Stimulated activated CD8-positive, alpha-beta memory T cell treated with anti-CD3 and anti-CD28 coated beads, Interleukin-7, amount 100 ng/mL, for 48 hours (primary cell): ENCODE data around the gene COL16A1.
"Not testable (repeated sequence)": the region's sequence is repeated elsewhere in the genome, so short reads cannot be mapped to it uniquely, and the experiment has no call there.

ENCODE experiments used
- DNase-seq, 2 donors: peaks; one replicate each; pipeline ENCODE4 v3.0.0-alpha.2; 2020; ENCODE audit warnings: low read depth in 1 of 2; ENCODE audit errors: extremely low read depth in 1 of 2

The COL16A1 gene

DNA sequence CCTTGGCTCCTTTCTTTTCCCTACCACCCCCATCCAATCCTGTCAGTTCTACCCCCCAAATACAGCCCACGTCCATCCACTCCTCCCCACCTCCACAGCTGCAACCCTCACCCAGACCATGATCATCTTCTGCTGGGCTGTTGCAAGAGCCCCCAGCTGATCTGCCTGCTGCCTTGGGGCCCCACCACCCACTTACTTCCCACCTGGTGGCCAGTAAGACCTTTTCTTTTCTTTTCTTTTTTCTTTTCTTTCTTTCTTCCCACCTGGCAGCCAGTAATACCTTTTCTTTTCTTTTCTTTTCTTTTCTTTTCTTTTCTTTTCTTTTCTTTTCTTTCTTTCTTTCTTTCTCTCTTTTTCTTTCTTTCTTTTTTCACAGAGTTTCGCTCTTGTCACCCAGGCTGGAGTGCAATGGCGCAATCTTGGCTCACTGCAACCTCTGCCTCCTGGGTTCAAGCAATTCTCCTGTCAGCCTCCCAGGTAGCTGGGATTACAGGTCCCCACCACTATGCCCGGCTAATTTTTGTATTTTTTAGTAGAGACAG, 3.3 kb upstream of the COL16A1 start:
- not testable (repeated sequence) for DNase-seq

DNA sequence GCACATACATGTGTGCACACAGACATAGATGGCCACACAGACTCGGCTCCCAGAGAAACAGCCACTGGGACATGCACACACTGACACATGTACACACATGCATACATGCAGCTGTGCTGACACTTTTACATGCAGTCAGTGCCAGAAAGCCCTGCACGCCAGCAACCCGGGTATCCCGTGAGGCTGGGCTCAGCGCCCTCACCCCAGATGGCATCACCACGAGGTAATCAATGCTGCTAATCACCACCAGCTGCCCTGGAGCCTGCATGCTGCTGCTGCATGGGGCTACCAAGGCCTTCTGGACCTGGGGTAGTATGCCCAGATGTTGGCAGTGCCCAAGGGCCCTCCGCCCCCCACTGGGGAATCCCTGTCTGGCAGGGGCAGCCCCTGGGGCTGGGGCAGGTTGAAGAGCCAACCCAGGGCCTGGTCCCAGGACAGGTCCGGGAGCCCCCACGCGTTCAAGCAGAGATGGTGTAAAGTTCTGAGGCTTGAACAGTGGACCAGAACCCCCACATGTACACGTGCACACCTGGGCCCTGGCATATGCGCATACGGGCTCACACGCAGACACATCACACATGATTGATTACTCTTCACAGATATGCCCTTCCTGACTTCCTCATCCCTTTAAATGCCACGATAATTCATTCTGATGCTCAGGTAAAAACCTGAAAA, 2.7 kb upstream of the COL16A1 start:
- DNase-seq: no peak

DNA sequence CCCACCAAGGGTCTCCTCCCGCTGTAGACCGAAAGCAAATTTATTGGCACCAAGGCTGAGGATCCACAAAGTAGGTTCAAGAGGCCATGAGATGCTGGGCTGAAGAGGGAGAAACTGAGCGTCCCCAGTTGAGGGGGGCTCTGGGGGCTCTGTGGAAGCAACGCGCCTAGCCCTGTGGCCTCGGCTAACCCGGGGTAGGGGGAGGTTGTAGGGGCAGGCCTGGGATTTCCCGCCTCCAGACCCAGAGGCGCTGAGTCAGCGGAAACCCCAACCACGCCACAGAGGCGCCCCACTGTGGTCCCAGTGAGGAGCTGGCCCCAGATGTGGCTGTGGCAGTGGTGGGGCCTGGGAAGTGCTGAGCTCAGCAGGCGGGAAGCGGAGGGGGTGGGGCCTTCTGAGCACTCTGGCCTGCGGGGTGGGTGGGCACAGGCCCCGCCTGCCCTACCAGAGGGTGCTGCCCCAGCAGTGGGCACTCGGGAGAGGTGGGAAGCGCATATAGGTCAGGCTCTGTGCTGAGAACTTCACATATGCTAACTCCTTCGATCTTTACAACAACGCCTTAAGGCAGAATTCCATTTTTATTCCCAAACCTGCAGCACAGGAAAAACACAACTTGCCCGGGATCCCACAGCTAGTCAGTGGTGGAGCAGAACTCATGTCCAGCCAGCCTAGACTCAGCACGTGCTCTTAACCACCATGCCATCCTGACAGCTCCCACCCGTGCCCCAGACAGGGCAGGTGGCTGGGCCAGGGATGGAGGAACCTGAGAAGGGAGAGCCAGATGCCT, 1.5 kb upstream of the COL16A1 start:
- DNase-seq: peak; percentile 66 to 75

DNA sequence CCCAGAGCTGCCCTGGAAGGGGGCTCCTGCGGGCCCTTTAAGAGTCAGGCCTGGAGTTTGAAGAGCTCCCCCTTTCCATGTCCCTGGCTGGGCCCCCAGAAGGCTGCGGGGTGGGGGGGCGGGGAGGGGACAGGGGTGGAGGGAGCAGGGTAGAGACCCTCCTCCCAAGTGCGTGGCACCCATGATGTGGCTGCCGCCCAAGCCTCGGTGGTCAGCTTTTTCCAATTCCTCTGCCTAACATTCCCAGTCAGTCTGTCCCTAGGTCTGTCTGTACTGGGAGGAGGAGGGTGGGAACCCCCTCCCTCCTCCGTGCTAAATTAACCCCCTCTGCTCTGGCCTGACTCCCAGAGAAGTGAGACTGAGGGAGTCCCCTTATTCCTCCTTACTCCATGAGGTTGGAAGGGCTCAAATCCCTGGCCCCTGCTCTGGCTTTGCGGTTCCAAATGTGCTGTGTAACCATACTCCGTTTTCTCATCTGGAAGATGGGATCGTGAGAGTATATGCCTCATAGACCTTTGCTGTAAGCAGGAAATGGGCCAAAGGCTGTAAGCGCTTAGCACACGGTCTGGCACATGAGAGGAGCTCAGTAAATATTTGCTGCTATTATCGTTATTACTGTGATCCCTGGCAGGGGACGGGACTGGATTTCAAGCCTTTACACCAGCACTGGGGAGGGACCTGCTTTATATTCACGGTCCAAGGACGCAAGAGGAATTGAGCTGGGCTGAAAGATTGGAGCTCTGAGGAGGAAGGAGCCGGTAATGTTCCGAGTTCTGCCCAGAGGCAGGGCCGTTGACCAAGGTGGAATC, 658 bp upstream of the COL16A1 start:
- no peak for DNase-seq

DNA sequence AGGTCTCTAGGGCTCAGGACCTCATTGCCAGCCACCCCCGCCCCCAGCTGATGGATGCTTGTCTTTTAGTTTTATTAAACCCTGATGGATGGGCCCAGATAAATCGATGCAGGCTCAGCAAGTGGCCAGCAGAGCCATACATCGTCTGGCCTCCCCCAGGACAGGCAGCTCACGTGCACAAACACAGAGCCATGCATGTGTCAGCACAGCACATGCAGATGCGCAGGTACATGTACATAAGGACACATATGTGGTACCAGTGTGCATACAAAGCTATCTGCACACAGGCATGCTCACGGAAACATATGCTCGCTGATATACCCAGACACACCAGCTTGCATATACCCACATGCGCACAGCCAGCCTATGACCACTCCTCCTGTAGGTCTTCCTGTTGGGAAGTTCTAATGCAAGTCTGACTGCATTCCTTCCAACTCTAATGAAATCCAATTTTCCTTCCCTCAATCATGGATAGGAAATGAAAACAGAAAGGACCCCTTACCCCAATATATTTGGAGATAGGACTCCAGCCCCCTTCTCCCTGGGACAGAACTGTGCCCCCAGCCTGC, 897 bp downstream of the COL16A1 start:
- no peak for DNase-seq

DNA sequence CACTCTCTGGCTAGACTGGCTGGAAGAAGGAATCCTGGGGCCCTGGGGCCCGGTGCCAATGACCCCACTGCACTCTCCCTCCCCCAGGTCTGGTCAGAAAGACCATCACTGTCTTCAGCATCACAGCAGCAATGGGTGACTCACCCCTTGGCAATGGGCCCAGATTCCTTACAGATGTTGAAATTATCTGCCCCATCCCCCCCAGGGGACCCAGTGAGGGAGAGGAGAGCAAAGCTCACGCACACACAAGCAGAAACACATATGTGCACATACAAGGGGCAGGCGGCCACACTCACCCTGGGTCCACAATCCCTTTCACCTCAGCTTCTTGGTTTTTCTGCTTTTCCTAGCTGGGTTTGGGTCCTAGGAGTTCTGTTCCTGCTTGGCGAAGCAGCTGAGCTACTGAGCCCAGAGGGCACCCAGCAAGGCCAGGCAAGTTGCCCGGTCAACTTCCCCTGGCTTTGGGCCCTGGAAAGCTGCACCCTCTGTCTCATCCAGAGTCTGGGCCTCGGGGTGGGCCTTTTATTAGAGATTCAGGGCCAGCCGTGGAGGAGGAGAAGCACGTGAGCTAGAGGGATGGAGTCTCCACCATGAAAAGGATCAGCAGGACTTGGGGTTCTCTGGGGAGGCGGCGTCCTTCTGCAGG, 2.6 kb downstream of the COL16A1 start:
- peak in 1 of 2 donors; percentile 25 for DNase-seq

DNA sequence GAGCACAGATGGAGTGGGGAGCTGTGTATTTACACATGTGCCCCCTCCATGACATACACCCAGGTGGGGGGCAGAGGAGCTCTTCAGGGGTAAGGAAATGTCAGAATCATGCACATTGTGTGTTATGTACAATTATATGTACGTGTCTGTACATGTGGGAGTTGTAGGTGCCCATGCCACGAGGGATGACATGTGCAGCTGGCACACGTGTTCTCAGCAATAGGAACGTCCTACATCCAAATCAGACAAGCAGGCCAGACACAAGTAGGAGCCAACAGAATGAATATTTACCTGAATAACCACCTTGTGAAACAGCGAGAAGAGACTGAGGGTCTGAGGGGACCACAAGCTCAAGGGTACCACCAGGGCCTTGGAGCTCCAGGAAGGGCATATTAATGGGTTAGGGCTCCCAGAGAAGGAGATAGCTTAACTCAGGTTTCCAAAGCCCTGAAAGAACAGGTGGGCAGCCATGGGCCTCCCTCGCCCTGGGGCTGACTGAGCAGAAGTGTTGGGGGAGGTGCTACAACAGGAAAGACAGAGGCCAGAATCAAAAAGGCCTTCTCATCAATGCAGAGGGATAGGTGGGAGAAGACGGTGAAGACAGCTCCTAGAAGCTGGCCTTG, 3.2 kb downstream of the COL16A1 start:
- DNase-seq: no peak

DNA sequence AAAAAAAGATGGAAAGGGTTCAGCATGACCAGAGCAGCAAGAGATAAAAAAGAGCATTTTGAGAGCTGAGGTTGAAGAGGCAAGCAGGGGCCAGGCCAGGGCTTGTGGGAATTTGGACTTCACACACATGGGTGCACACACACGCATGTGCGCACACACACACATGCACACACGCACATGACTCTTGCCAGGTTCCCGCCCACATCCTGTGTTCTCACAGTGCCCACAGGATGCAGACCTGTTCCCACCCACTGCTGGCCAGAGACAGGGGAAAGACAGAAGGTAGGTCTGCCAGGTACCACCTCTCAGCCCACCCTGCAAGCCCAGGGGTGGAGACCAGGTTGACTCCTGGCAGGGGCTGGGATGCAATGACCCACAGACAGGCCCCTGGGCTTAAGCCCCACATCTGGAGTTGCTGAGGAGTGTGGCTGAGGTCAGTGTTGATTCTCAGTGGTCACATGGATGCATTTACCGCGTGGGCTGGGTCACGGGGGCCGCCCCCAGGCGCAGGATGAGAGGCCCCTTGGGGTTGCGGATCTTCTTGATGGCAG, 4.4 kb downstream of the COL16A1 start:
- no peak for DNase-seq

DNA sequence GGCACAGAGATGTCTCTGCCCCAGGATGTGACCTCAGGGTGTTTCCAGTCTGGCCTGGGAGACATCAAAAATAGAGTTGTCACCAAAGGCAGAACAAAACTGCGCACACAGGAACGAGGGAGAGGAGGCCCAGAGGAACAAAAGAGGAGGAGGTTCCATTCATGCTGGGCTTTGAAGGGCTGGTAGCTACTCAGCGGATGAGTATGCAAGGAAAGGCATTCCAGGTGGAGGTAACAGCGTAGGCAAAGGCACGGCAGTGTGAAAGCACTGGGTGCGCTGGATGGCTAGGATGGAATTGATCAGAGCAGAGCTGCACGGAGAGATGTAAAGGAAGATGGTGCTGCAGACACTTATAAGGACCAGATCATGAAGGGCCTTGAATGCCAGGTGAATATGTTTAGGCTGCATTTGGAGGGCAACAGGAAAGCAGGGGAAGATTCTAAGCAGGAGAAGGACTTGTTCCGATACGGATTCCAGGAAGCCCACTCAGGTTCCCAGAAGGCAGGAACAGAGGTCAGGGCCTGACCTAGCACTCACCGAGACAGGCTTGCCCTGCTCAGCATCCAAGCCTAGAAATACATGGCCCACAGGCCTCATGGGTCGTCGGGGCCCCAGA, 6.3 kb downstream of the COL16A1 start:
- no peak for DNase-seq

DNA sequence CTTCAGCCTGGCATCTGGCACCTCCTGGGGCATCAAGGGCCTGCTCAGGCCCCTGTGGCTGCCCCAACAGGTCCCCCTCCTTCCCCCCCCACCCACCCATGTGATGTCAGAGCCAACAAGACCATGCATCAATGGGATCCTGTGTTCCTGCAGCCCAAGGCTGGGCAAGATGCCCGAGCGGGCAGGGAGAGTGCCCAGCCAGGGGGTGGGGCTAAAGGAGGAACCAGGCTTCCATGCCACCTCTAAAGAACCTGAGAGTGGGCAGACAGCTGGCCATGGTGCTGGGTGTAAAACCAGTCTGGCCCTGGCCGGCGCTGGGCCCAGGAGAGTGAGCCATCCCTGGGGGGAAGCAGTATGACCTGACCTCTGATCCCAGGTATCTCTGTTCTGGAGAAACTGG, 7.6 kb downstream of the COL16A1 start:
- no peak for DNase-seq

DNA sequence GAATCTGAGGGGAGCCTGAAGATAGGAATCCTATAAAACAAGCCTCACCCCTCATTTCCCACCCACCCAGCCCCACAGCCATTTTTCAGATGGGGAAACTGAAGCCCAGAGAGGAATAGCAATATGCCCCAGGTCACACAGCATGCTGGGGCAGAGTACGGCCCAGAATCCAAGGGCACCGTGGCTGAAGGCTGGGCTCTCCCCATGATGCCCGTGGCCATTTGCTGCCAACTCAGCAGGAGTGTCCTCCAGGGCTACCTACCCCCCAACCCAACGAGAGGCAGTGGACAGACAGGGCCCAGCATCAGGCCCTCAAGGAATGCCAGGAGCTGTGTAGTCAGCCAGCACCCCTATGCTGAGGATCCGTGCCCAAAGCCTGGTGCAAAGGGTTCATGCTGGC, 8.5 kb downstream of the COL16A1 start:
- no peak for DNase-seq

DNA sequence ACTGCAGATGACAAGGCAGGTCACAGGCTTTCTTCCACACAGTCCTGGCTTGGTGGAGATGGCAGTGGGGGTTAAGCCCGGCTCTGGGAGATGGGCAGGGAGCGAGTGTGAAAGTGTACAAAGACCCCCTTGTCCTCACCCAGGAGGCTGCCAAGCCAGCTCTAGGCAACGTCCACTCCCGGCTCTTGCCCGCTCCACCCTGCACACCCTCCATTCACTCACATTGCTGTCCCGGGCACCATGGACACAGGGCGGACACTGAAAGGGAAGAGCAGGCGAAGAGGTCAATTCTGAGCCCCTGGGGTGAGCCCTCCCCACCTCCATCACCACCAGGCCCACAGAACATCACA, 8.9 kb downstream of the COL16A1 start:
- DNase-seq: no peak

DNA sequence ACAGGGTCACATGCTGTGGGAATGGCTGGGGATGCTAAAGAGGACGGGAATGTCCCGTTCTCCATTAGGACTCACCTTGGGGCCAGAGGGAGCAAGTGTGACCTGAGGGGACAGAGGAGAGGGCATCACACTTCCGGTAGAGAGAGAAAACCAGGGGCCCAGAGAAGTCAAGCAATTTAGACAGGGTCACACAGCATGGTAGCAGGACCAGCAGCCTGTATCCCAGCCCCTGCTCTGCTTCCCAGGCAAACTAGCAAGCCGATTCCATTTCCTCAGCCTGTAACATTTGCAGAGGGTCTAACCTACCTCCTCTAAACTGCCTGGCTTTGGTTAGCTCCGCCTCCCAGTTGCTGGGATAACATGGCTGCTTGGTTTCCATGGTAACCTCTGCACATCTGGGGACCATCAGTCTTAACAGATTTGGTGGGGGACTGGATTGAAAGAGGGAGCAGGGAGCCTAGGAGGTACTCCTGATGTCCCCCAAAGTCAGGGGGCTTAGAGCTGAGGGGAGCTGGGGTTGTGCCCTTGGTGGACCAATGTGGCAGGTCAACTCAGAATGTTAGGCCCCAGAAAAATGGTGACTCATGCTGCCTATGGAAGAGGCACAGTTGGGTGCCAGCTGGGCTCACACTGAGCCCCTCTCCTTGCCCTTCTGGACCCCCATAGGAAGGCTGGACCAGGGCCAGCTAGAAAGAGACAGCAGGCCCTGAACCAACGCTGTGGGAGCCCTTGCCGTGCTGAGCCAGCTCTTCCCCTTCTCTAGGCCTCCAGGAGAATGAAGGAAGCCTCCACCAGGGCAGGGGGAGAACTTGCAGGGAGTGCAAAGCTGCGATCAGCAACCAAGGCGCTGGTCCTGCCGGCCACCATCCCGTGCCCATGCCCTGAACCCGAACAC, 9.5 kb downstream of the COL16A1 start:
- DNase-seq: no peak

DNA sequence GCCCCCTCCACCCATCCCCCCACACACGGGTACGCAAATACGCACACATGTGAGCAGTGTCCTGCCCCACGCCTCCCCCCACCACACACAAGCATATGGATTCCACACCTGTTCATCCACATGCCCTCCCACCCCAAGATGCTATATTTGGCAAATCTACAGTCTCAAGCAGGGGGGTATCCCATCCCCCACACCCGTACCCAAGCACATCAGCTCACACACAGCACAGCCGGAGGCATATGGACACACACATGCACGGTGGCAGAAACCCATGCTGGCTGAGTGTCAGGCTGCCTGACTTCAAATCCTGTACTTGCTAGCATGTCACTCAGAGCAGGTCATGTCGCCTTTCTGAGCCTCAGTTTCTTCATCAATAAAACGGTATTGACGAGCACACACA, 10.6 kb downstream of the COL16A1 start:
- no peak for DNase-seq

DNA sequence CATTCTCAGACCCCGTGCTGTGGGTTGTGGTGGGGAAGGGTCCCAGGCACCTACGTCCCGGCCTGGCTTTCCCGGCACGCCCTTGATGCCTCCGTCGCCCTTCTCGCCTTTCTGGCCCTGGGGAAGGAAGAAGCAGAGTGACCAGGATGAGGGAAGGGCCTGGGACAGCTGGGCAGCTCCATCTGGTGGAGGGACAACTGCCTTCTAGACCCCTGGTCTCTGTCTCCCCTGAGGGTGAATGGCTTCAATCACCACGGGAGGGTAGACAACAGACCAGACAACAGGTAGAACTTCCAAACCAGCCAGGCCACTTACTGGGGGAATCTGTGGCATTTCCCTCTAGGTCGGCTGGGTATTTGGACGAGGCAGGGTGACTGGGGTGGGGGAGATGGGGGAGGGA, 11.9 kb downstream of the COL16A1 start:
- DNase-seq: no peak

DNA sequence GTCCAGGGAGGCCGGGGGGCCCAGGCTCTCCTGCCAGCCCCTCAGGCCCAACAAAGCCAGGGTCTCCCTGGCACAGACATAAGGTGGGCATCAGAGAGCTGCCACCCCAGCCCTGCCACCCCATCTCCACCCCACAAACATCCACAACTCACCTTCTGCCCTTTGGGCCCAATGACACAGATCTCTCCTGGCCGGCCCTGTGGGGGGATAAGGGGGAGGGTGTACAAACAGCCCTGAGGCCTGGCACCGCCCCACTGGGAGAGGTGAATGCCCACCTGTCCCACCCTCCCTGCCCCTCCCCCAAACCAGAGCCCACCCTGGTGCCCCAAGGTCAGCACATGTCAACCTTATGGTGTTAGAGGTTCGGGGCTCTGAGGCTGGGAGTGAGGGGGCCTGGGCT, 12.4 kb downstream of the COL16A1 start:
- no peak for DNase-seq

DNA sequence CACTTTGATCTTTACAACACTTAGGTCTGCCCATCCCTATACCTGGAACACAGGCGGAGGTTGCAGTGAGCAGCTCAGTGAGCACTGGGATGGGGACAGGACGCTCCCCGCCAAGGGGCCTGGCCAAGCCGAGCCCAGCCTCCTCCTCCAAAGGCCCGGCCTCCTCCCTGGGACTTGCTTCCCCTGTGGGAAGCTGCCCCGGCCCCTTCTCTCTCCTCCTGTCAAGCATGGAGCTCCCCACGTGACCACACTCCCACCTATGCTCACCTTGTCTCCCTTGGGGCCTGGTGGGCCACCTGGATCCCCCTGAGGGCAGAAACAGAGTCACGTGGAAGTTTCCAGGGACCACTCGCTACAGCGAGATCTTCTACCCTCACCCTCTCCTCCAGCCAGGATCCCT, 12.9 kb downstream of the COL16A1 start:
- no peak for DNase-seq

DNA sequence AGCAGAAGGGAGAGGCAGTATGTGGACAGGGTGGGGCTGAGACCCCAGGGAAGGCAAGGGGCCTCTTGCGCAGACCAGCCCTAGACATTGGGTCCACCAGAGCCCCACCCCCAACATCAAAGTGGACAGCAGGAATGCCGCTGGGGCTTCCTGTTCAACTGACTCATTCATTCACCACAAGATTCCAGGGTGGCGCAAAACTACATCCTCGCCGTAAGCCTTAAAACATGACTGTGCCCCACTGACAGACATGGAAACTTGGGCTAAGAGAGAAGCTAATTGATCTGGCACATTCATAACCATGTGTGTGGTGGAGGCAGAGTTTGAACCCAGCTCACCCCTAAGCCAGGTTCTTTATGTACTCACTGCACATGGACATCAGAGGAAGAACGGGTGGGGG, 14.0 kb downstream of the COL16A1 start:
- DNase-seq: no peak

DNA sequence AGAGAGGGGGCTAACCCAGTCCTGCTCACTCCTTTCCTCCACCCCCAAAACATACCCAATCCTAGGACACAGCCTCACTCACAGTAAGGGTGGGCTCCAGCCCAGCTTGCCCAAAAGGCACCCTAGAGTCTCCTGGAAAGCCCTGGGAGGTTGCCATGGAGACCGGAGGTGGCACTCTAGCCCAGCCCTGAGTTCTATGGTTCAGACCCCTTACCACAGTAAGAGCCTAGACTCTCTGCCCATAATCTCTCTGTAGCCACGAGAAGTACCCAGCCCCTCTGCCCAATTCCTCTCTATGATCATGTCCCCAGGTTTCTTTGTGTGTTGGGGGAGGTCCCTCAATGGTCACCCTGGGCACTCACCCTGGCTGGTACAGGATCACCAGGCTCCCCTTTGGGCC, 14.4 kb downstream of the COL16A1 start:
- no peak for DNase-seq
